Parathyroid adenoma (tissue), 2 donors: ENCODE results near the gene SERPINA1.

Experiments used
- H2AFZ ChIP-seq: fragments of 300-600 bp; sonication (generic); one replicate; pipeline ENCODE4 v1.7.0; 2017; ENCODE audit warnings: antibody characterized with exemption, mild to moderate bottlenecking
- H3K27ac ChIP-seq: fragments of 300-600 bp; sonication (generic); one replicate; pipeline ENCODE4 v1.7.0; 2017
- H3K27me3 ChIP-seq: fragments of 300-600 bp; sonication (generic); one replicate; pipeline ENCODE4 v1.7.0; 2017; ENCODE audit warnings: low read length; ENCODE audit not compliant: control insufficient read depth, insufficient read depth
- H3K36me3 ChIP-seq: fragments of 300-600 bp; sonication (generic); one replicate; pipeline ENCODE4 v1.7.0; 2017; ENCODE audit warnings: low read length; ENCODE audit not compliant: control insufficient read depth, insufficient read depth
- H3K4me1 ChIP-seq: fragments of 300-600 bp; sonication (generic); one replicate; pipeline ENCODE4 v1.7.0; 2017; ENCODE audit warnings: control low read depth
- H3K4me2 ChIP-seq: fragments of 300-600 bp; sonication (generic); one replicate; pipeline ENCODE4 v1.7.0; 2017; ENCODE audit warnings: low read length
- H3K4me3 ChIP-seq: fragments of 300-600 bp; sonication (generic); one replicate; pipeline ENCODE4 v1.7.0; 2017; ENCODE audit warnings: low read depth, low read length
- H3K79me2 ChIP-seq: fragments of 300-600 bp; sonication (generic); one replicate; pipeline ENCODE4 v1.7.0; 2017; ENCODE audit warnings: control low read depth
- H3K9ac ChIP-seq: fragments of 300-600 bp; sonication (generic); one replicate; pipeline ENCODE4 v1.7.0; 2017; ENCODE audit warnings: mild to moderate bottlenecking
- H3K9me3 ChIP-seq: fragments of 300-600 bp; sonication (generic); one replicate; pipeline ENCODE4 v1.7.0; 2017; ENCODE audit warnings: low read length; ENCODE audit not compliant: control insufficient read depth
- CTCF ChIP-seq: fragments of 300-600 bp; sonication (generic); IDR thresholded peaks from one replicate; pipeline ENCODE4 v1.7.0; 2017; ENCODE audit warnings: antibody characterized with exemption, mild to moderate bottlenecking
- donor health status: primary hyperparathyroidism.

The SERPINA1 gene

DNA sequence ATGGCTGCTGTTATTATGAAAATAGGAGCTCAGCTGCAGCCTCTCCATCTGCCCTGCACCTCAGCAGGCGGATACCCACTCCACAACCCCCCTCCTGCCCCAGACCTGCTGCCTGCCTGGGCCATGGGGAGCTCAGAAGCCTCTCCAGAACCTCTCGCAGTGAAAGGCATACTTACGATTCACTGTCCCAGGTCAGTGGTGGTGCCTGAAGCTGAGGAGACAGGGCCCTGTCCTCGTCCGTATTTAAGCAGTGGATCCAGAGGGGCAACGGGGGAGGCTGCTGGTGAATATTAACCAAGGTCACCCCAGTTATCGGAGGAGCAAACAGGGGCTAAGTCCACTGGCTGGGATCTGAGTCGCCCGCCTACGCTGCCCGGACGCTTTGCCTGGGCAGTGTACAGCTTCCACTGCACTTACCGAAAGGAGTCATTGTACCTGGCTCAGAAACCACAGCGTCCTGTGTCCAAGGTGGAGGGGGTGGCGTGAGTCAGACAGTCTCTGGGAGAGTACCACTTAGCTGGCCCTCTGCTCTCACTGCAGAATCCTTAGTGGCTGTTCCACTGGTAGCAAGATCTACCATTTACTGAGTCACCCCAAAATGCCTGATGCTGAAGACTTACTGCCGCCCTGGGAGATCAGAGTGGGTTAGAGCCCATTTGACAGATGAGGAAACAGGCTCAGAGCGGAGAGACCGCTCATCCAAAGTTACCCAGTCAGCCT lies at the start of gene SERPINA1:
SERPINA1 (minus strand) TSS at position 219 of the 720 bp plus-strand sequence. CDS start 5,365 bp downstream, outside the sequence.
- Histone ChIP-seq H3K79me2 (no peaks in the 10 kb centered on the region), H3K4me1 (no peaks in the 10 kb centered on the region), H3K4me2 (no peak within 1 kb of the TSS), H3K9ac (no peak within 1 kb of the TSS), H3K36me3 (no peaks in the 10 kb centered on the region), H3K4me3 (no peak within 1 kb of the TSS), H3K27ac (no peak within 1 kb of the TSS), H2AFZ (no peak within 1 kb of the TSS), H3K9me3 (no peaks in the 10 kb centered on the region), H3K27me3 (no peaks in the 10 kb centered on the region)
- TF ChIP-seq CTCF: no peak

- Histone ChIP-seq H3K27ac (no peak overlapping the region), H3K27me3 (no peaks in the 10 kb centered on the region), H3K9ac (no peak overlapping the region), H3K4me2 (no peak overlapping the region), H3K4me3 (no peak overlapping the region), H3K79me2 (no peaks in the 10 kb centered on the region), H3K9me3 (no peaks in the 10 kb centered on the region), H2AFZ (no peak overlapping the region), H3K36me3 (no peaks in the 10 kb centered on the region), H3K4me1 (peaks cover 7% of the 10 kb centered on the region)
- no peak for TF ChIP-seq CTCF
Observed at GRCh38 chr14:94428610-94429009, 40.2 kb upstream of the SERPINA1 start.

DNA sequence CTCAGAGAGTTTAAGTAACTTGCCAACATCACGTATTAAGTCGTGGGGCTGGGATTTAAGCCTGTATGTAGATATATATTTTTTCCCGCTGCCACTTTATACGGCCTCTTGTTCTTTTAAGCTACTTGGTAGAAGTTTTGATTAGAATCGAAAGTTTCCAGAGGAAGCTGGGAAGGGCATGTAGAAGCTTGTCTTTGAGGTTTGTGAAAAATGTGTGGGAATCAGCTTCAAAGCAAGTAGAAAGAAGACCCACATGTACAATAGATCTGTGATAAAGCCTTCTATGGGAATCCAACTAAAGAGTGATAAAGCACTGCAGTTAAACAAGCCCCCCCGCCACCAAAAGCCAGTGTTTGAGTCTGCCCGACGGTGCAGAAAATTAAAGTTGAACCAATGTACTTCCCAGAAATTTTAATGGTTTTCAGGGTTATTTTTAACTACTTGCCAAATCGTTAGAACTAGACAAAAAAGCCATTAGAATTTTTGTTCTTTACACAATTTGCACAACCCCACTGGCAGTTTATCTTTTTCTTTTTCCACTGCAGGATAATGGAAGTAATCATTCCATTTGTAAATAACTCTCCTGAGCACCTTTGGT lies 38.7 kb upstream of the SERPINA1 start:
- Histone ChIP-seq H3K9me3 (no peaks in the 10 kb centered on the region), H3K27ac (no peak overlapping the region), H2AFZ (no peak overlapping the region), H3K4me1 (peaks cover 7% of the 10 kb centered on the region), H3K79me2 (no peaks in the 10 kb centered on the region), H3K4me2 (no peak overlapping the region), H3K4me3 (no peak overlapping the region), H3K27me3 (no peaks in the 10 kb centered on the region), H3K9ac (no peak overlapping the region), H3K36me3 (no peaks in the 10 kb centered on the region)
- TF ChIP-seq CTCF: no peak

DNA sequence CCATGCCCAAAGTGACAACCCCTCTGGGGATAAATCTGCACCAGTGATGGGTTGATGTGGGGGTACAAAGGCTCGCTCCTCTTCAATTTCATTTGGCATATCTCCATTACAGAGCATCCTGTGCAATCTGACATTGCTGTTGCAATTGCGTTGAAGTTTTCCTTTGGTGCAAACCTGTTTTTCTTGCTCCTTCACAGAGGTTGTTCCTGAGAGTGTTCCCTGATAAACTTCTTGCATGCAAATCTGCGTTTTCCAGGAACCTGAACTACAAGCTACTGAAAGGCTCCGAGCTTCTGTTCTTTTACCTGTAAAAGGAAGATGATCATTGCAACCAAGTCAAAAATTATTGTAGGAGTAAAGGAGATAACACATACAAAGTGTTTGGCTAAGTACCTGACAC lies 38.1 kb upstream of the SERPINA1 start:
- no peaks in the 10 kb centered on the region for H3K79me2 ChIP-seq
- no peak overlapping the region for H3K27ac ChIP-seq
- no peaks in the 10 kb centered on the region for H3K27me3 ChIP-seq
- H3K4me1 ChIP-seq: peaks cover 7% of the 10 kb centered on the region
- no peak overlapping the region for H3K4me3 ChIP-seq
- H3K9ac ChIP-seq: no peak overlapping the region
- H3K4me2 ChIP-seq: no peak overlapping the region
- TF ChIP-seq CTCF: no peak
- H2AFZ ChIP-seq: no peak overlapping the region
- H3K9me3 ChIP-seq: no peaks in the 10 kb centered on the region
- no peaks in the 10 kb centered on the region for H3K36me3 ChIP-seq

- Histone ChIP-seq H3K4me1 (peaks cover 7% of the 10 kb centered on the region), H3K4me2 (no peak overlapping the region), H3K9me3 (no peaks in the 10 kb centered on the region), H3K36me3 (no peaks in the 10 kb centered on the region), H3K27me3 (no peaks in the 10 kb centered on the region), H2AFZ (no peak overlapping the region), H3K9ac (no peak overlapping the region), H3K4me3 (no peak overlapping the region), H3K79me2 (no peaks in the 10 kb centered on the region), H3K27ac (no peak overlapping the region)
- no peak for TF ChIP-seq CTCF
Observed at GRCh38 chr14:94424371-94424770, 36.0 kb upstream of the SERPINA1 start.
